ENCODE results near the gene ACKR2.

The ACKR2 gene

GRCh38 chr3:42830437-42831320, 21.4 kb downstream of the ACKR2 start:
- peak; percentile 60 for DNase-seq (ENCODE audit: low spot score)

- DNase-seq (ENCODE audit: low spot score) = peak; percentile 90
These were observed 22.1 kb downstream of the ACKR2 start for GRCh38 chr3:42831321-42831713.

- DNase-seq (ENCODE audit: low spot score) = peak; percentile 91
These were observed 27.2 kb downstream of the ACKR2 start for GRCh38 chr3:42836150-42837123.

GRCh38 chr3:42838571-42838970, 29.3 kb downstream of the ACKR2 start:
- DNase-seq (ENCODE audit: low spot score) = no peak

GRCh38 chr3:42839616-42840015, 30.4 kb downstream of the ACKR2 start:
- DNase-seq (ENCODE audit: low spot score) = peak; percentile 86

- no peak for DNase-seq (ENCODE audit: low spot score)
These were observed 32.1 kb downstream of the ACKR2 start for GRCh38 chr3:42841332-42841731.

GRCh38 chr3:42843713-42844411, 34.6 kb downstream of the ACKR2 start:
- no peak for DNase-seq (ENCODE audit: low spot score)

GRCh38 chr3:42844412-42844713, 35.1 kb downstream of the ACKR2 start:
- DNase-seq (ENCODE audit: low spot score) = no peak

- no peak for DNase-seq (ENCODE audit: low spot score)
These were observed 35.6 kb downstream of the ACKR2 start for GRCh38 chr3:42844815-42845214.

- DNase-seq (ENCODE audit: low spot score) = no peak
These were observed 37.7 kb downstream of the ACKR2 start for GRCh38 chr3:42846685-42847522.

- DNase-seq (ENCODE audit: low spot score) = no peak
These were observed 38.5 kb downstream of the ACKR2 start for GRCh38 chr3:42847731-42848130.

GRCh38 chr3:42849017-42849416, 39.8 kb downstream of the ACKR2 start:
- no peak for DNase-seq (ENCODE audit: low spot score)

- no peak for DNase-seq (ENCODE audit: low spot score)
These were observed 41.0 kb downstream of the ACKR2 start for GRCh38 chr3:42850263-42850662.

GRCh38 chr3:42851228-42851834, 42.1 kb downstream of the ACKR2 start:
- no peak for DNase-seq (ENCODE audit: low spot score)

- DNase-seq (ENCODE audit: low spot score) = peak; percentile 87
These were observed 43.2 kb downstream of the ACKR2 start for GRCh38 chr3:42852441-42852840.

GRCh38 chr3:42853056-42853455, 43.8 kb downstream of the ACKR2 start:
- DNase-seq (ENCODE audit: low spot score) = no peak

GRCh38 chr3:42853739-42854302, 44.6 kb downstream of the ACKR2 start:
- DNase-seq (ENCODE audit: low spot score) = no peak

- no peak for DNase-seq (ENCODE audit: low spot score)
These were observed 45.9 kb downstream of the ACKR2 start for GRCh38 chr3:42855219-42855546.

GRCh38 chr3:42855547-42856380, 46.5 kb downstream of the ACKR2 start:
- peak; percentile 77 for DNase-seq (ENCODE audit: low spot score)

- DNase-seq (ENCODE audit: low spot score) = no peak
These were observed 47.3 kb downstream of the ACKR2 start for GRCh38 chr3:42856544-42856943.
